ENCODE data around the gene SEZ6.

- TF ChIP-seq CTCF (conservative IDR thresholded peaks at IDR 0.05 in 1 of 2, IDR thresholded peaks at IDR 0.05 in 1 of 2; ENCODE audit: extremely low read depth in 1 of 2, insufficient read depth in 1 of 2, low read depth in 1 of 2, low read length in 2 of 2) (no peak), EZH2 (IDR thresholded peaks at IDR 0.05; ENCODE audit: borderline replicate concordance, low read length) (no peak)
These were observed 28.7 kb upstream of the SEZ6 start for GRCh38 chr17:29034510-29034909.

Data from mammary epithelial cell (primary cell).